GM12892 (cell line): ENCODE data around the gene TBX2.

ENCODE experiments used
- POLR2A ChIP-seq: IDR thresholded peaks from 2 replicates; pipeline ENCODE4 v1.6.1; 2011; ENCODE audit warnings: low read depth, low read length, control low read depth
- POLR2AphosphoS5 ChIP-seq: IDR thresholded peaks from 2 replicates; pipeline ENCODE4 v1.6.1; 2011; ENCODE audit warnings: low read depth, low read length, control low read depth

GRCh38 chr17:61419496-61420046, 19.9 kb downstream of the TBX2 start:
- TF ChIP-seq POLR2A (no peak), POLR2AphosphoS5 (no peak)
